DMS153 (cell line): ENCODE measurements around the gene SLC8A1.

Experiments used
- DNase-seq: peaks from one replicate; lab custom pipeline; 2025; lab: John Stamatoyannopoulos, UW

Gene SLC8A1

DNA sequence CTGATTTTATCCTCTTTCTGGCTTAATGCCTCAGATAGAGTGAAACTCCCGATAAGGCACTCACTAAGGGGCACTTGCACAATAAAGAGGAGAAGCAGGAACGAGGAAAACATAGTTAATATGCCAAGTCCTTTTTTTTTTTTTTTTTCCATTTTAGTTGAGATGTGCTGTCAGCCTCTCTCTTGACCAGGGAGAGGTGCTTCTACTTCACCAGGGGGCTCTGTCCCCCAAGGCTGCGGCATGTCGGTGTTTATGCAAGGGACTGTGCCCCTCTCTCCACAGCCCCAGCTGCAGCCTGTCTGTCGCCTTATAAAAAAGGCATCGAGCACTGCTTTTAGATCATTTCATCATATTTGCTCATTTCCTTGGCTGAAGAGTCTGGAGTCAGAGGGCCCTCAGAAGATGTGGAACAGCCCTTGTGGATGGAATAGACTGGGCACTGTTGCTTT lies 178.1 kb downstream of the SLC8A1 start:
- no peak for DNase-seq

DNA sequence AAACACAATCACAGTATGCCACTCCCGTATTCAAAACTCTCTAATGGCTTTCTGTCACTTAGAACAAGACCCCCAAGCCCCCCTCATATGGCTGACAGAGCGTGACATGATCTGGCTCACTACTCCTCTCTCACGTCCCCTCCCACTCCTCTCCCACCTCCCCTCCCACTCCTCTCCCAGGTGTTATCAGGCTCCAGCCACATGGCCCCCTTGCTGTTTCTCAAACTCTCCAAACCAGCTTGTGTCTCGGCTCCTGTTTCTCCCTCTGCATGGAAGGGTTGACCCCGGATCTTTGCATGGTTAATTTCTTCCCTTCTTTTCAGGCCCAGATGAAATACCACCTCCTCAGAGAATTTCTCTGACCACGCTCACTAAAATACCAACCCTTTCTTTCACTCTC lies 180.8 kb downstream of the SLC8A1 start:
- no peak for DNase-seq

DNA sequence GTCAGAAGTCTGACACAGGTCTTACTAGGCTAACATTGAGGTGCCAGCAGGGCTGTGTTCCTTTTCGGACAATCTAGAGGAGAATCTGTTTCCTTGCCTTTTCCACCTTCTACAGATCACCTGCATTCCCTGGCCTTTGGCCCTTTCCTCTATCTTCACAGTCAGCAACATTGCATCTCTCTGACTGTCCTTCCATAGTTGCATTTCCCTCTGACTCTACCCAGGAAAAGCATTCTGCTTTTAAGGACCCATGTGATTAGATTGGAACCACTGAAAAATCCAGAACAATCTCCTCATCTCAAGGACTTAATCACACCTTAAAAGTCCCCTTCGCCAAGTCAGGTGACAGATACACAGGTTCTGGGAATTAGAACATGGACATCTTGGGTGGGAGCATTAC lies 181.5 kb downstream of the SLC8A1 start:
- DNase-seq, result no peak

DNA sequence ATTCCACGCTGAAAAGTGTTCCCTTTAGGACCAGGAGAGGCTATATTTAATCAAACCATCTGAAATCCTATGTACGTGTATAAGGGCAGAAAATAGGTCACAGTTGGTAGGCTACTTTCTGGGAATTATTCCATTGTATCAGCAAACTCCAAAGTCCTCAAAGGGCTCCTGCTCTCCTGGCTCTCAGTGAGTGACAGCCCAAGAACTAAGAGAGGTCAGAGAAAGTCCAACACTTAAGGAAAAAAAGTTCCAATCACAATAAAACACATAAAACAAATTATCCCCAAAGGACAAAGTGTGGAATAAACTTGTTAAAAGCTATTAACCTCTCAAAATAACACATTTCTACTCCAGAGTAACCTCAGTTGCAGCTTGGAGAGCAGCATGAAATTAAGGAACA lies 183.3 kb downstream of the SLC8A1 start:
- DNase-seq, result no peak

DNA sequence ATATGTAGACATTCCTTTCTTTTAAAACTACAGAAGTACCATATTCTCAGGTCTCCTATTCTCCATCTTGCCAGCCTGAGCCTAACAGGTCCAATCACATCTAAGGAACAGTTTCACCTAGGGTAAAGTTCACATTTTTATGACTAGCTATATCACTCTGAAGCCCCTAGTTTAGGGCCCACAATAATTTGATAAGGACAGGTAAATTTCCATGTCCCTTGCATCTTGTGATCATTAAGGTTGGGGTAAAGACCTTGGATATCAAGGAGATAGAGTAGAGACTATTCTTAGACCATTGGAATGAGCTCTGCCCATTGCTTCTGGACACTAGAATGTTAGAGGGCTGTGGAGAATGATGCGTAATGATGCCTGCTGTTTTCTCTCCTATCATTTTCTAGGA lies 185.7 kb downstream of the SLC8A1 start:
- DNase-seq, result no peak

DNA sequence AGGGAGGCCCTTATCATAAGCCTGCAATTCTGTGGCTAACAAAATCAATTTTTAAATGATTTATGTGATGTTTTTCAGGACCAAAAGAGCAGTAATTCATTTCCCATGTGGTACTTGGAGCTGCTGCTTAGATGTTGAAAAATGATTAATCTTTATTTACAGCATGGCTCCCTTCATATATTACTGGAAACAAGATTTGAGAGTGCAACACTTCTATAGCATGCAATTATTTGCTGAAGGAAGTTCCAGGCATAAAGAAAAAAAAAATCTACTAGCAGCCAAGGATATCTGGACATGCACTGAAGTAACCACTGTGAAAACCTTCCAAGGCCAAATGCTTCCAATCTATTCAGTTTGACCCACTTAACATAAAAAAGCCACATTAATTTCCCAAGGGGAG lies 186.3 kb downstream of the SLC8A1 start:
- no peak for DNase-seq

DNA sequence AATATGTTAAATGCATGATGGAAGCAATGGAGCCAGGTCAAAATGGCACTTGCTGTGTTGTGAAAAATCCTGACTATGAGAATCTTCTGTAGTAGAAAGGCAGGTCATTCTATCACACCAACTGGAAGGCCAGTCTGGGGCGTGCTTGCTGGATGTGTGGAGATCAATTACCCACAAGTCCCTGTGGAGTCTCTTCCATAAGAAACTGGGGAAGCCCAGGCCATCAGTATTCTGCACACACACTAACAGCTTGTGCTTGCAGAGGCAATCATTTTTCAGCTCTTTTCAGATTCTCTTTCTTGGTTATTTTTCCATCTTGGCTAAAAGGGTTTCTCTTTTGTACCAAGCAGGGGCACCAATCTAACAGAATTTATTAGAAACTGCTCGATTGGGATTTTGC lies 190.8 kb downstream of the SLC8A1 start:
- no peak for DNase-seq

DNA sequence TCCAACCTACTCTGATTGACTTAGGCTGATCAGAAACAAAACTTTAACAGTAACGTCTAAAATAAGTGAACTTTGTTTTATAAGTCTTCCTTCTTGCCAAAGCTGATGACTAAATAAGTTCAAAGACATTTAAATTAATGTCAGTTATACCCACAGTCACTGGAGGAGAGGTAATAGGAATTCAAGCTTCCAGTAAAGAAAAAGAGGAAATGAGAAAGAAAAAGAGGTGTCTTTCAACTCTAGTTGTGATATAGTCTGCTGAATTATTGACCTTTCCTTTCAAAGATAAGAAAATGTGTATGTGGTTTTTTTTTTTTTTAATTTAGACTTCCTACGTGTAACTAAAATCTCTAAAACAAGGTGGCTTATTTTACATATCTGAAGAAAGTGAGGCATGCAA lies 191.5 kb downstream of the SLC8A1 start:
- DNase-seq, result no peak

DNA sequence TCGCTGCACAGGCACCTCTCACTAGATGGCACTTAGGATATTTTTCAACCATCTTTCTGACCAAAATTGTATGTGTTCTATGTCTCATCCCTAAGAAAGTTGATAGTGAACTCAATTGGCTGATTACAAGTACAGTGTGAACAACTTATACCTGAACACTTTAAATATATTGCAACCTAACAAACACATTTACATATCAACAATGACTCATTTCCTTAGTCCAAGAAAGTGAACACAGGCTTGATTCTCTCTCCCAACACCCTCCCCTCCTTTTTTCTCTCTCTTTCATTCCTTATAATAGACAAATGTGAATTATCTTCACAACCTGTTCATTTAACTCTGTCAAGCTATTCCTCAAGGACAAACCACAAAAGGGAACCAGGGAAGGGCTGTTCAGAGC lies 192.0 kb downstream of the SLC8A1 start:
- DNase-seq, result no peak

DNA sequence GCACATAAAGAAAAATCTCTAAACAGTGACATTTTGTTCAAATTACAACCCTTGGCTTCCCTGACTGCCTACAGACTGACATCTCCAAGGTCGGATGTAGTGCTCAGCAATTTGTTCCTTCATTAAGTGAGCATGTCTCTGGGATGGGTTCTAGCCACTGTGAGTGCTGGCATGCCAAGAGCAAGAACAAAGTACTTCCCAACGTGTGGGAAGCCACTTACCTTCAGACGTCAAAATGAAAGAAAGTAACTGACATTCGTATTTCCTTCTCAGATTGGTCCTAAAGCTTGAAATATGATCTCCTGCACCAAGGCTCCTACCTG lies 193.8 kb downstream of the SLC8A1 start:
- no peak for DNase-seq

DNA sequence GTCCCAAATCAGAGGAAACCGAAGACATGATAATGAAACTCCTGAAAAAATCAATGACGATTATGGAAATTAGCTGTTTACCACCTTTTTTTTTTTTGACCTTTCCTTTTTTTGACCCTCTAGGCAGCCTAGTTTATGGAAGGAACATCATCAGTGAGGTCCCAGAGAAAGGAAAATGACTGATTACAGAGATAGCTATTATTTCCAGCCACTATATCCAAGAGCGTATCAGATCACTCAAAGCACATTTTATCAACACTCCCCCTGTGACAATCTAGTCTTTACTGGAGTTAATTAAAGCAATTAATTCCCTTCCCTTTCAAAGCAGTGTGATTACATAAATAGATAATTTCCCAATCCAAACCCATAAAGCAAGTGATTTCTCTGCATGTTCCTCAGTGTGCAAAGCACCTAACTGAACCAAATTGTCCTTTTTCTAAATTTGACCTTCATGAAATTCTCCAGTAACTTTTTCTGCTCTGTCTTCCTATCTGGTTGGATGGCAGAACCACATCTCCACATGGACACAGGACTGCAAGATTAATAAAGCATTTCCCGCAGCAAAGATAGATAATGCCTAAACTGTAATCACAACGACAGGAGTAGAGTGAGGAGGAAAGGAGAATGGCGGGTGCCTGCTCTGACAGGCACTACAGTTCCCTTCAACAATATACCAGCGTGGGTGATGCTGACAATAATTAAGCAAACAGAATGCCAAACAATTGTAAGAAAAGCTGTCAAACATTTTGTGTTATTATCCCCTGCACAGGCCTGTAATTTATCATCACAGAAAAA lies 194.4 kb downstream of the SLC8A1 start:
- DNase-seq, result no peak

DNA sequence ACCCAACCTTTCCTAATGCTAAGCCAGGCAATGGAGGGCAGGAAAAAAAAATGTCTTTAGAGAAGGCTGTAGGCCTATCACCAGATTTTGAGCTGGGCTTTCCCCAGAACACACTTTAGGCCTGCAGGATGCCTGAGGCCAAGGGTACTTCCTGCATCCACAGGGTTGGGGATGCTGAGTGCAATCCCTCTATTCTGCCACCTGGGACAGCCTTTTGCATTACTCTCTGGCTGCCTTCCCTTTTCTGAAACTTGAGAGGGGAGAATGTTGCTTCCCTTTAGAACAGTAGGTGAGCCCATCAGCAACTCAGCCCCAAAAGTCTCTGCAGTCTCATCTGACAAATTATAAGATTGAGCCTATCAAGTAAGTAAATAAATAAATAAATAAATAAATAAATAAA lies 195.2 kb downstream of the SLC8A1 start:
- DNase-seq, result peak; percentile 38

DNA sequence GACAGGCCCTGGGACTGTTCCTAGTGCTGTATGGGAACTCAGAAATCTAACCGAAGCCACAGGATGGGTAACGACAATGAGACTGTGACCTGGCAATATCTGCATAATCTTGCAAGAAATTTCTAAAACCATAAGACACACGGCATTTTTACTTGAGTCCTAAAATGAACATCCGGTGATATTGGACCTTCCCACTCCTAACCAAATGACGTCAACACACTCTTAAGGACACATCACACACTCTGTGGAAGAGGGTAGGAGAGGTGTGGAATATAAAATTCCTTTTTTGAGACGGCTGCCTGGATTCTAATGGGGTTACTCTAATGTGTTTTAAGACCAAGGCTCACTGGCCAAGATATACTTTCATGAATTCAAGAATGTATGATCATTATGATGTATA lies 195.9 kb downstream of the SLC8A1 start:
- no peak for DNase-seq

DNA sequence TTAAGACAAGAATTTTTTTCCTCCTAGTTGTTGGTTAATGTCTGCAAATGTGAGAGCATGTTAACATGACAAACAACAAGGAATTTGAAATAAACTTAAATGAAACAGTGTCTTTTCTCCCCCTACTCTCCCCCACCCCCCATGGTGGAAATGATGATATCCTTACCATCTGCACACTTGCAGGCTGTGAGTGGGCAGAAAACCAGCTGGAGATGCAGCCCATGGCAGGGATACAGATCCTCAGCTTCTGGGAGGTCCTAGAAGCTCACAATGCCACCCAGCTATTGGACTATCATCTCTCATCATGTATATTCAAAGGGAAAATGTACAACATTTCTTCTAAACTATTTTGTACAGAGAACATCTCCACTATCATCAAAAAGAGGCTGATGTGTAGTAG lies 196.8 kb downstream of the SLC8A1 start:
- DNase-seq, result no peak

DNA sequence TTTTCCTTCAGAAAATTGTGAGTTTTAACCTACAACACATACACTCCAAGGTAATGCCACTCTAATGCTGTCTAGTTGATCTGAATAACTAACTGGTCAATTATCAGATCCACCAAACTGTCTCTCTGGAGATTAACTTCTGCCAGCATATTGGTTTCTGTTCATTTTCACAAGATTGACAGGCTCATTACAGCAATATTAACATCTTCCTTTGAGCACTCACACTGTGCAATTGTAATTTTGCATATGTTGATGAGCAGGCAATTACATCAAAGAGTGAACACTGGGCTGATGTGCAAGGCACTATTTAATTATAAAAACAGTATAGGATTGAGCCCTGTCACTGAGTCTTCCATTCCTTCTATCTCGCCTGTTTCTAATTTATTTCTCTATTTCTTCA lies 197.3 kb downstream of the SLC8A1 start:
- DNase-seq, result no peak

DNA sequence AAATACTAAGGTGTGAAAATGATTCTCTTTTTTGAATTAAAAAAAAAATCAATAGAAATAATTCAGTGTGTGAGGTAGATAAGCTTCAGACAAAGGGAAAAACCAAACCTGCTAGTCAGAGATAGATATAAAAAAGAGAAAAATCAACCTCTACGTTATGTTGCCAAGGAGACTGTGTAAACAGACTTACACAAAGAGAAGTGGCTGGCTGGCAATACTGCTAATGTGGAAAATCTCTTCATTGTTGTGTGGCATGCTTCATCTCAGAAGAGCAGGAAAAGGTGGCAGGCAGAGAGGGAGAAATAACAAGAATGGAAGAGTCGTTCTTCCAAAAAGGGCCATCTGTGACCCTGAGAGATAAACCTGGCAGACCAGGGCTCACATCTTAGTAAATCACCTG lies 200.8 kb downstream of the SLC8A1 start:
- peak; percentile 98 for DNase-seq

DNA sequence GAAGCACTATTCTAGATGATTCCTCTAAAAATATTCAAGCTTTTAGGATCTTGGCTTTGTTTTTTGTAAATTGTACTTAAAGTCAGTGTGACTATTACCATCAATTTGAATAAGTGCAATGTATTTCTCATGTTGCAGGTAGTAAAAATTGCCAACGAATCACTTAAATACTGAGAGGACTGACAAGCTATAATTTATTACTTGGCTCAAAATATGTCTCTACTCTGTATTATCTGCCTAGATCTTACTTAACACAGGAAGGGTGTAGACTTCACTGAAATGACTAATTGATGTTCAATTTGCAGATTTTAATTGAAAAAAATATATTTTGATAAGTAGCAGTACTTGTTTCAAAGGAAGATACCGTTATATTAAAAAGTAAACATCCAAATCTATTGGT lies 202.3 kb downstream of the SLC8A1 start:
- no peak for DNase-seq

DNA sequence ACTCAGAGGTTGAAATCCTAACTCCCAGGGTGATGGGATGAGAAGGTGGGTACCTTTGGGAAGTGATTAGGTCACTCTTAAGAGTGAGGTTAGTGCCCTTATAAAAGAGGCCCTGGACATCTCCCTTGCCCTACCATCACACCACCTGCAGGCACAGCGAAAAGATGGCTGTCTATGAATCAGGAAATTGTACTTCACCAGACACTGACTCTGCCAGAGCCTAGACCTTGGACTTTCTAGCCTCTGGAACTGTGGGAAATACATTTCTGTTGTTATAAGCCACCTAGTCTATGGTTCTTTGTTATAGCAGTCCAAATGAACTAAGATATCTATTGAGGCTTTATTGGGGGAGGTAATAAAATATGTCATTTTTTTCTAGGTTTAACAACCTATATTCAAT lies 203.6 kb downstream of the SLC8A1 start:
- DNase-seq, result no peak

DNA sequence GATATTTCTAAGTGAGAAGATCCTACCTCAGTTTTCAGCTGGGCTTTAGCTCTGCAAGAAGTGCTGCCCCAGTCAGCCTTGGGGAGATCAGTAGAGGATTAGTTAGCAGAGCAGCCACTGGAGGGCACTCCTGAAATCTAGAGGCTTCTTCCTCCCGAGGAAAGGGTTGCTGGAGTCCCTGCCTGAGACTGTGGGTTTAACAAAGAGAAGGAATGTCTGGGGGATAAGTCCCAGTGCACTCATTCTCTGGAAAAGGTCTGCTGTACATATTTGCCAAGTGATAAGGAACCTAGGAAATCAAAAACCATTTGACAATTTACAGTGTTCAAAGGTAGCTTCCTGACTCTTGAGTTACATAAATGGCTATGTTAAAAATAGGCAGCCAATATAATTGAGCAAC lies 207.2 kb downstream of the SLC8A1 start:
- peak; percentile 53 for DNase-seq

DNA sequence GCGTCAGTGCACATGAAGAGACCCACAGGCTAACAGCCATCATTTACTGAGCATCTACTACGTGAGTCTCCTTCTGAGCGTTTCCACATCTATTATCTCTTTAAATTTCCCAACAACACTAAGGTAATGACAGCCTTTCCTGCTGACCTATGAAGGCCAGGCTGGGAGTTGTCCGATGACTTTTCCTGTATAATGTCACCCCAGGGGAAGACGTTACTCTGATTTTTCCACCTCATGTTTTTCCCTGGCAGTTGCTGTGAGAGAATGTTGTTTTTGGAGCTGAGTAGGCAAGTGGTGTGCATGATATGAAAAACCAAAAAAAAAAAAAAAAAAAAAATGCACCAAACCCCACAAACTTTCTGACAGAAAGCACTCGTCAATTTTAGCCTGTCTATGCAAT lies 207.6 kb downstream of the SLC8A1 start:
- DNase-seq, result no peak

DNA sequence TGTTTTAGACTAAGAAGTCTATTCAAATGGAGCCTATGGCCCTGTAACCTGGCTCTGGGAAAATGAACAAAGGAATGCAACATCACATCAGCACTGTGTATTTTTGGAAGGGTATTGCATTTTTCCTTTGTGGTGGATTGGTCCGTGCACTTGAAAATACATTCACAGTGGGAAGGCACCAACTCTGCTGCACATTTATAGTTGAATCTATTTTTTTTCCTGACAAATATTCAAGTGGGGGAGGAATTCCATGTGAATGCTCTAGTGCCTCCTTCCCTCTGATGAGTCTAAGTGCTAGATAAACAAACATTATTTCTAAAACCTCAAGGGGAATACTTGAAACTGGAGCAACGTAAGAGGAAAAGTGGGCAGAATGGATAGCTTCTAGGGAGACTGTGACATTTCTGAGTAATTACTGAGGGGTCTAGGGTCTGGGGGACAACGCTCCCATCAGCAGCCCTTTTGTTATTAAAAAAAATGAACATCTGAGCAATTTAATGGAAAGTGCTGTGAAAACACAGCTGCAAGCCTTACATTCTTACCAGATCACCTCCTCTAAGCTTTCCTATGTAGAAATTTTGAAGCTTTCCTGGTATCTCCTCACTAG lies 208.2 kb downstream of the SLC8A1 start:
- peak; percentile 28 for DNase-seq

DNA sequence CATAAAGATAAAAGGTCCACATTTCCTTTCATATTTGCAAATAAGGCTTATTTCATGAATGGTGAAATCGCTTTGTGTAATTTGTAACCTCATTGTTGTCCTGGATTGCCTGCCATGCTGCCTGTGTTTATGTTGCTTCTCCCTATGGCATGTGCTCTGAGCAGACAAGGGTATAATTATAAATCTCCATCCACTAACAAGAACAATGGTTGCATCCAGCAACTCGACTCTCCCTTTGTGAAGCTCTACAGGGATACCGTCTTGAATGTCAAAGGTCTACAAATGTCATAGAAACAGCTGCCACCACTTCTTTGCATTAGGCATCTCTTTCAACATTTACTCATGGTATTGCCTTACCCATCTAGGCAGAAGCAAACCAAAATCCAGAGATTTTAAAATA lies 209.6 kb downstream of the SLC8A1 start:
- DNase-seq, result peak; percentile 93

DNA sequence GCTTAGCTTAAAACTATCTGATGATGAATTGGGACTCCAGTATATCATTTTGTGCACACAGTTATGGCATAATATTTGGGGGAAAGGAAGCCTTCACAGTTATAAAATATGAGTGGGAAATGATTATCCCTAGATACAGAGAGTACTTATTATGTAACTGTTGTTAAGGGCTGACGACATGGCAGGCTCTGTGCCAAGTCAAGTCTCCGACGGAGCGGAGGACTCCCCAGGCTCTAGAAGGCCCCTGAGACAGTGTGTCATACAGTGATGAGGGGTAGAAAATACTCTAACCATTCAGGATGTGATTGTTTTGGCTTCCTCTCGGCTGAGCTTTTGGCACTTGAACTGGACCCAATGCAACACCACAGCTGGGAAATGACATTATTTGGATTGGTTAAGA lies 211.8 kb downstream of the SLC8A1 start:
- peak; percentile 87 for DNase-seq
